HG03565 (cell line): ENCODE data around the gene DCDC2C.

Experiments used
- ATAC-seq: cut with Tn5 transposase; IDR thresholded peaks from one replicate; pipeline ENCODE4 v1.9.1; 2021; ENCODE audit warnings: mild to moderate bottlenecking, moderate library complexity; ENCODE audit not compliant: unreplicated experiment

Gene DCDC2C

DNA sequence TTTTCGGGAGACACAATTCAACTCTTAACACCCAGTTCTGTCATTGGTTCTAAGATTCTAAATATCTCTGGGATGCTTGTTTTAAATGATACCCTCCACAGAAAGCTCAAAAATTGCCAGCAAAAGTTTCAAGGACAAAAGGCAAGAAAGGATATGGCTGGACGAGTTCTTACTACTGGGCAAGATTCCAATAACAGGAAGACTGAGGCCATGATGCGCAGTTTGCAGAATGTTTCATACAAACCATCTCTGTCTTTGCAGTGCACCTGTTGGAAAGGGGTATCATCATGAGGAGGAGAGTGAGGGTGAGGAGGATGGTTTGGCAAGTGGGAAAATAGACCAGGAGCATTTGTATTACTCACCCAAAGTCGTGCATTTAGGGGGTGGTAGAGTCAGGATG is 172.8 kb downstream of the DCDC2C start:
- no peak for ATAC-seq

DNA sequence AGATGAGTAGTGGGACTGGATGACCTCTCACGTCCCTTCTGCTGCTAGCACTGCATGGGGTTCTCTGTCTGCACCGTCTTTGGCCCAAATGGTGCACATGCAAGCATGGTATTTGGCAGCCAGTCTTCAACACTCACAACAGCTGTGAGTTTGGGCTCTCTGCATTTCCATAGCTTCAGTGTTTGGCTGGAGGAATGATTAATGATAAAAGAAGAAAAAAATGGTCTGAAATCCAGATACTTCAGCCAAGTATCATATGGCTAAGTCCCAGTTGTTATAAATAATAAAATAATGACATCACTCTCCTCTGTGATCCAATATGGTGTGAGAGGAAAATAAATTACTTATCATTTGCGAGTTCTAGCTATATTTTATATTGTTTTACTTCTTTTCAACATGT is 173.3 kb downstream of the DCDC2C start:
- ATAC-seq: no peak

- no peak for ATAC-seq
Measured at GRCh38 chr2:3885629-3886628, 182.6 kb downstream of the DCDC2C start.

- ATAC-seq: no peak
Measured at GRCh38 chr2:3895021-3895420, 191.6 kb downstream of the DCDC2C start.
